ENCODE data around the gene GTF3C5. TPM values are rescaled to one million over a fixed set of nuclear protein-coding genes. Genes with fewer than 3 reads are reported as not detected.

Gene GTF3C5
- total RNA-seq, 2 experiments from 2014 or later: 49.0 to 52.4 TPM

- ChIA-PET POLR2A (no interaction called here), CTCF (no interaction called here)
- H3K27ac ChIP-seq (ENCODE audit: low read depth in 1 of 2, low read length in 2 of 2): no peak overlapping the region
- Mint-ChIP-seq H3K27me3 (peaks cover 52% of the 10 kb centered on the region), H3K36me3 (ENCODE audit: low read depth) (no peaks in the 10 kb centered on the region), H3K4me3 (no peak overlapping the region), H3K27ac (no peak overlapping the region), H3K4me1 (ENCODE audit: low read depth) (no peaks in the 10 kb centered on the region), H3K9me3 (no peaks in the 10 kb centered on the region)
- no peaks in the 10 kb centered on the region for H3K36me3 ChIP-seq (ENCODE audit: insufficient read depth, low read length)
- DNase-seq (no peak), ATAC-seq (ENCODE audit: poor library complexity) (no peak)
- H3K27me3 ChIP-seq (ENCODE audit: control insufficient read depth in 1 of 2, insufficient read depth in 2 of 2, low read length in 2 of 2): peaks cover 21 to 23% of the 10 kb centered on the region in 2 experiments
- peaks cover 7% of the 10 kb centered on the region for H3K4me1 ChIP-seq (ENCODE audit: insufficient read depth, low read length)
- intact Hi-C loops (cut with DNase I, micrococcal nuclease): no loop called here
- peaks cover 0 to 7% of the 10 kb centered on the region in 2 experiments for H3K9me3 ChIP-seq (ENCODE audit: control insufficient read depth in 1 of 2, insufficient read depth in 1 of 2, low read length in 2 of 2)
- H3K4me3 ChIP-seq (ENCODE audit: low read length): no peak overlapping the region
- TF ChIP-seq CTCF (IDR thresholded peaks at IDR 0.05): no peak
Measured at GRCh38 chr9:132994410-132995120, 36.2 kb upstream of the GTF3C5 start.

- POLR2A ChIA-PET: no interaction called here
- Mint-ChIP-seq H3K9me3 (no peaks in the 10 kb centered on the region), H3K4me3 (no peak overlapping the region), H3K4me1 (ENCODE audit: low read depth) (no peaks in the 10 kb centered on the region), H3K27ac (no peak overlapping the region), H3K36me3 (ENCODE audit: low read depth) (no peaks in the 10 kb centered on the region), H3K27me3 (peaks cover 52% of the 10 kb centered on the region)
- intact Hi-C loops (cut with DNase I, micrococcal nuclease): no loop called here
- DNase-seq (no peak), ATAC-seq (ENCODE audit: poor library complexity) (no peak)
- no peak overlapping the region for H3K27ac ChIP-seq (ENCODE audit: low read depth in 1 of 2, low read length in 2 of 2)
- peaks cover 0 to 7% of the 10 kb centered on the region in 2 experiments for H3K9me3 ChIP-seq (ENCODE audit: control insufficient read depth in 1 of 2, insufficient read depth in 1 of 2, low read length in 2 of 2)
- TF ChIP-seq CTCF (IDR thresholded peaks at IDR 0.05): no peak
- H3K36me3 ChIP-seq (ENCODE audit: insufficient read depth, low read length): no peaks in the 10 kb centered on the region
- CTCF ChIA-PET: no interaction called here
- H3K4me3 ChIP-seq (ENCODE audit: low read length): no peak overlapping the region
- H3K4me1 ChIP-seq (ENCODE audit: insufficient read depth, low read length): peaks cover 7% of the 10 kb centered on the region
- H3K27me3 ChIP-seq (ENCODE audit: control insufficient read depth in 1 of 2, insufficient read depth in 2 of 2, low read length in 2 of 2): peaks cover 23 to 25% of the 10 kb centered on the region in 2 experiments
Measured at GRCh38 chr9:132995121-132995420, 35.7 kb upstream of the GTF3C5 start.

- DNase-seq (no peak), ATAC-seq (ENCODE audit: poor library complexity) (no peak)
- Histone ChIP-seq H3K4me1 (ENCODE audit: insufficient read depth, low read length) (peaks cover 7% of the 10 kb centered on the region), H3K4me3 (ENCODE audit: low read length) (no peak overlapping the region), H3K27me3 (ENCODE audit: control insufficient read depth in 1 of 2, insufficient read depth in 2 of 2, low read length in 2 of 2) (peaks cover 25% of the 10 kb centered on the region in 2 experiments), H3K36me3 (ENCODE audit: insufficient read depth, low read length) (no peaks in the 10 kb centered on the region), H3K9me3 (ENCODE audit: control insufficient read depth in 1 of 2, insufficient read depth in 1 of 2, low read length in 2 of 2) (peaks cover 0 to 7% of the 10 kb centered on the region in 2 experiments), H3K27ac (ENCODE audit: low read depth in 1 of 2, low read length in 2 of 2) (no peak overlapping the region)
- Mint-ChIP-seq H3K27me3 (peaks cover 55% of the 10 kb centered on the region), H3K4me1 (ENCODE audit: low read depth) (no peaks in the 10 kb centered on the region), H3K9me3 (no peaks in the 10 kb centered on the region), H3K4me3 (no peak overlapping the region), H3K27ac (no peak overlapping the region), H3K36me3 (ENCODE audit: low read depth) (no peaks in the 10 kb centered on the region)
- POLR2A ChIA-PET: no interaction called here
- TF ChIP-seq CTCF (IDR thresholded peaks at IDR 0.05): no peak
- CTCF ChIA-PET: no interaction called here
- intact Hi-C loops (cut with DNase I, micrococcal nuclease): no loop called here
Measured at GRCh38 chr9:132995879-132996278, 34.9 kb upstream of the GTF3C5 start.
